GM12874 (cell line): ENCODE measurements around the gene ZNF385D.

ENCODE experiments used
- CTCF ChIP-seq: IDR thresholded peaks from 2 replicates; pipeline ENCODE4 v1.5.1; 2011; ENCODE audit warnings: low read depth, mild to moderate bottlenecking, control low read depth, low read length, moderate library complexity; ENCODE audit not compliant: insufficient read depth

Gene ZNF385D

GRCh38 chr3:21487520-21487919 lies 263.5 kb downstream of the ZNF385D start:
- no peak for TF ChIP-seq CTCF

- no peak for TF ChIP-seq CTCF
Measured at GRCh38 chr3:21484828-21485144, 266.2 kb downstream of the ZNF385D start.

DNA sequence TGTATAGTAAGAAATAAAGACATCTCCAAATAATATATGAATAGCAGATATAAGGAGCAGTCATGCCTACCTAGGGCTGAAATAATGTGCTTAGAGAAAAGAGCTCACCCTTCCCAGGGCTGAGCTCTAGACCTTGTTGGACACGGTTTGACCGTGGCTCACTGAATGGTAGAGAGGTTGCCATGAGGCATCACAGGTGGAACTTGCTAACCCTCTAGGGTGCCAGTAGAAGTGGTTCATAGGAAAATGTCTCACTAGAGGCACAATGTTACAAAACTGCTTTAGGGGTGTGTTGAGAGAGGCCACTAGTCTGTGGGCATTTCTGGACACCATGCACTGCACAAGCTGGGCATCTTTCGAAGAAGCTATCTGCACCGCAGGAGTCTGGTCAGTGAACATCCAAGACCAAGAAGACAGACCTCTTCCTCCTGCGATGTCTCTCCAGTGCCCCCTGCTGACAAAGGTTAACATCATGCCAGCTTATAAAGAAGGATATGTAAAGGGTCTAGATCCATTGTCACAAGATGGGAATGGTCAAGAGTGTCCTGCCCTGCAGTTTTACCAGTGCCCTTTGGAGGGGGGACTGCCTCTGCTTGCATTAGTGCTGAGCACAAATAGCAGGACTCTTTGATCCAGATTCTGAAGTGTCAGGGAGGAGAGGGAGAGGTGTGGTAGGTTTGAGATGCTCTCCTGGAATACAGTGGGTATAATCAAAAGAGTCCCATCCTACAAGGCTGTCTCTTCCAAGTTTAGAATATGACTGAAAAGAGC lies 266.8 kb downstream of the ZNF385D start:
- TF ChIP-seq CTCF: peak; percentile 61

DNA sequence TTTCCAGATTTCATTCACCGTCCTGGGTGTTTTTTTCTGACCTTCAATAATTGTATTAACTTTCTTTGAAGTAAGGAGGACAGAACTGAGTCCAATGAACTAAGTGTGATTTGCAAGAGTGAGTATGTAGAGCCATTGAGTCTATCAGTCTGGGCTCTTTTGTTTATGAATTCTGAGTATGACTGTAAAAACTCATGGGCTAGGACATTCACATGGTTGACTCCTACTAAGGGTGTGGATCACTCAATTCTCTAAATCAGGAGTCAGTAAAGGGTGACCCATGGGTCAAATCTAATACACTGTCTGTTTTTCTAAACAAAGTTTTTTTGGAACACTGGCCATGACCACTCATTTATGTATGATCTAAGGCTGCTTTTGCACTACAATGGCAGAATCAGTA lies 269.0 kb downstream of the ZNF385D start:
- no peak for TF ChIP-seq CTCF

GRCh38 chr3:21477541-21478288 lies 273.3 kb downstream of the ZNF385D start:
- TF ChIP-seq CTCF: no peak

- no peak for TF ChIP-seq CTCF
Measured at GRCh38 chr3:21466476-21466875, 284.5 kb downstream of the ZNF385D start.

DNA sequence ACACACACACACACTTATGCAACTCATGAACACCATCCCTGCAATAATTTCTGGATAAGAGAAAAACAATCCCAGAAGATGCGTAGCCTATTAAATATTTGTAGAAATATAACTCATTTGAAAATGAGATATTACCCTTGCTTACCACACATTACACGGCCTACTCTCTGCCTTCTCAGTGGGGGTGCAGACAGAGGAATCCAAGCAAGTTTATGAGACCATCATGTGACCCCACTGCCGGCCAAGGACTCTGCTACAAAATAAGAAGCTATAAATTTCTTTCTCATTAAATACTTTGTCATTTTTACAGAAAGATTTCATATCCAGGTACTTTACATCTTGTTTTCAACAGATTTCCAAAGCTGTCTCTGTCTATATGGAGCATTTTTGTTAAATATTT lies 286.3 kb downstream of the ZNF385D start:
- no peak for TF ChIP-seq CTCF
